IMR-90 (cell line): Measurements from ENCODE around the gene ADGRD1.

Experiments used
- BHLHE40 ChIP-seq: fragments of 150-350 bp; IDR thresholded peaks from 2 replicates; pipeline ENCODE4 v1.6.1; 2016; ENCODE audit warnings: mild to moderate bottlenecking, low read depth, low read length
- CEBPB ChIP-seq: IDR thresholded peaks from 2 replicates; pipeline ENCODE4 v1.6.1; 2012; ENCODE audit warnings: low read depth, low read length, improper control_type of control experiment
- CHD1 ChIP-seq: IDR thresholded peaks from 2 replicates; pipeline ENCODE4 v1.6.1; 2012; ENCODE audit warnings: low read depth, low read length, improper control_type of control experiment
- FOS ChIP-seq: fragments of 150-350 bp; IDR thresholded peaks from 2 replicates; pipeline ENCODE4 v1.6.1; 2016; ENCODE audit warnings: low read depth, low read length
- MAFK ChIP-seq: IDR thresholded peaks from 2 replicates; pipeline ENCODE4 v1.6.1; 2012; ENCODE audit warnings: low read depth, low read length, improper control_type of control experiment
- MAZ ChIP-seq: IDR thresholded peaks from 2 replicates; pipeline ENCODE4 v1.6.1; 2012; ENCODE audit warnings: low read depth, mild to moderate bottlenecking, low read length, improper control_type of control experiment, moderate library complexity, borderline replicate concordance
- MXI1 ChIP-seq: IDR thresholded peaks from 2 replicates; pipeline ENCODE4 v1.6.1; 2012; ENCODE audit warnings: low read depth, mild to moderate bottlenecking, low read length, moderate library complexity, borderline replicate concordance
- NFE2L2 ChIP-seq: fragments of 150-350 bp; IDR thresholded peaks from 2 replicates; pipeline ENCODE4 v1.6.1; 2016; ENCODE audit warnings: low read depth, mild to moderate bottlenecking, low read length
- POLR2A ChIP-seq: IDR thresholded peaks from 2 replicates; pipeline ENCODE4 v1.6.1; 2012; ENCODE audit warnings: mild to moderate bottlenecking, low read depth, low read length
- RAD21 ChIP-seq: IDR thresholded peaks from 2 replicates; pipeline ENCODE4 v1.6.1; 2012; ENCODE audit warnings: low read length, improper control_type of control experiment
- RFX5 ChIP-seq: IDR thresholded peaks from 2 replicates; pipeline ENCODE4 v1.8.0; 2012; ENCODE audit warnings: low read depth, mild to moderate bottlenecking, low read length, moderate library complexity
- SMC3 ChIP-seq: fragments of 150-350 bp; IDR thresholded peaks from 2 replicates; pipeline ENCODE4 v1.6.1; 2016; ENCODE audit warnings: low read depth, mild to moderate bottlenecking, antibody characterized with exemption, low read length, moderate library complexity
- TF ChIP-seq, protein P1 (sequence below): conservative IDR thresholded peaks from 2 replicates; pipeline ENCODE4 v1.5.1; 2012; ENCODE audit warnings: mild to moderate bottlenecking, low read depth, low read length, improper control_type of control experiment
- TF ChIP-seq, protein P2 (sequence below): fragments of 150-350 bp; IDR thresholded peaks from 2 replicates; pipeline ENCODE4 v1.6.1; 2017; ENCODE audit warnings: mild to moderate bottlenecking, antibody characterized with exemption, low read length, low read depth

DNA sequence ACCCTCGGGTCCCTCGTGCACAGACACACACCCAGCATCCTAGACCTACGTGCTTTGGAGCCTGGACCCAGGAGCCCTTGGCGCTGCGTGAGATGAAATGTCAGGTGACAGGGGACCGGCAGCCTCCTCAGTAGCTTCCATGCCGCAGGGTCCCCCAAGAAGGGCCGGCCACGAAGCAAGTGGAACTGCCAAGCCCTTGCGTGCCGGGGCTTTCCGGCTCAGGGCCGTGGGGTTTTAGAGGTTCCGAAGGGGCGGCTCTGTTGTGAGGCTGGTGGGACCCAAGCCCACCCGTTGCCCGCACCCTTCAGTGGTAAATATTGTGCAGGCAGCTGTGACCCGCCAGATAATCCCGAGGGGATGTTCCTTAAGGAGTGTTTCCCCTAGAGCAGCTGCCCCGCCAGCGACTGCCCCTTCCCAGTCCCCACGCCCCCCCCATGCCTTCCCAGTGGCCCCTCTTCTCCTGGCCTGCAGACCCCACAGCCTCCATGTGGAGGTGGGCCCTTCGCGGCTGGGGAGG lies 133.7 kb downstream of the ADGRD1 start:
- TF ChIP-seq SMC3, result no peak
- no peak for TF ChIP-seq CHD1
- TF ChIP-seq, protein P1, sequence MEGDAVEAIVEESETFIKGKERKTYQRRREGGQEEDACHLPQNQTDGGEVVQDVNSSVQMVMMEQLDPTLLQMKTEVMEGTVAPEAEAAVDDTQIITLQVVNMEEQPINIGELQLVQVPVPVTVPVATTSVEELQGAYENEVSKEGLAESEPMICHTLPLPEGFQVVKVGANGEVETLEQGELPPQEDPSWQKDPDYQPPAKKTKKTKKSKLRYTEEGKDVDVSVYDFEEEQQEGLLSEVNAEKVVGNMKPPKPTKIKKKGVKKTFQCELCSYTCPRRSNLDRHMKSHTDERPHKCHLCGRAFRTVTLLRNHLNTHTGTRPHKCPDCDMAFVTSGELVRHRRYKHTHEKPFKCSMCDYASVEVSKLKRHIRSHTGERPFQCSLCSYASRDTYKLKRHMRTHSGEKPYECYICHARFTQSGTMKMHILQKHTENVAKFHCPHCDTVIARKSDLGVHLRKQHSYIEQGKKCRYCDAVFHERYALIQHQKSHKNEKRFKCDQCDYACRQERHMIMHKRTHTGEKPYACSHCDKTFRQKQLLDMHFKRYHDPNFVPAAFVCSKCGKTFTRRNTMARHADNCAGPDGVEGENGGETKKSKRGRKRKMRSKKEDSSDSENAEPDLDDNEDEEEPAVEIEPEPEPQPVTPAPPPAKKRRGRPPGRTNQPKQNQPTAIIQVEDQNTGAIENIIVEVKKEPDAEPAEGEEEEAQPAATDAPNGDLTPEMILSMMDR, result no peak
- TF ChIP-seq RFX5, result no peak
- TF ChIP-seq MAZ, result no peak
- TF ChIP-seq MXI1, result no peak
- no peak for TF ChIP-seq CEBPB
- TF ChIP-seq FOS, result no peak
- TF ChIP-seq POLR2A, result no peak
- TF ChIP-seq, protein P2, sequence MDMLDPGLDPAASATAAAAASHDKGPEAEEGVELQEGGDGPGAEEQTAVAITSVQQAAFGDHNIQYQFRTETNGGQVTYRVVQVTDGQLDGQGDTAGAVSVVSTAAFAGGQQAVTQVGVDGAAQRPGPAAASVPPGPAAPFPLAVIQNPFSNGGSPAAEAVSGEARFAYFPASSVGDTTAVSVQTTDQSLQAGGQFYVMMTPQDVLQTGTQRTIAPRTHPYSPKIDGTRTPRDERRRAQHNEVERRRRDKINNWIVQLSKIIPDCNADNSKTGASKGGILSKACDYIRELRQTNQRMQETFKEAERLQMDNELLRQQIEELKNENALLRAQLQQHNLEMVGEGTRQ, result no peak
- TF ChIP-seq NFE2L2, result no peak
- no peak for TF ChIP-seq BHLHE40
- TF ChIP-seq RAD21, result no peak
- no peak for TF ChIP-seq MAFK
